GM12801 (cell line): ENCODE results near the gene SEC22C.

ENCODE experiments used
- CTCF ChIP-seq: IDR thresholded peaks from one replicate; pipeline ENCODE4 v1.5.1; 2011; ENCODE audit warnings: control low read depth; ENCODE audit not compliant: insufficient read length; ENCODE audit errors: extremely low read depth

SEC22C gene

GRCh38 chr3:42513121-42513520, 68.6 kb downstream of the SEC22C start:
- no peak for TF ChIP-seq CTCF

- no peak for TF ChIP-seq CTCF
Measured at GRCh38 chr3:42511736-42512135, 70.0 kb downstream of the SEC22C start.

GRCh38 chr3:42511201-42511600, 70.6 kb downstream of the SEC22C start:
- no peak for TF ChIP-seq CTCF

GRCh38 chr3:42510325-42510724, 71.4 kb downstream of the SEC22C start:
- no peak for TF ChIP-seq CTCF

- TF ChIP-seq CTCF, result no peak
Measured at GRCh38 chr3:42509111-42509510, 72.7 kb downstream of the SEC22C start.

- TF ChIP-seq CTCF, result no peak
Measured at GRCh38 chr3:42508562-42508961, 73.2 kb downstream of the SEC22C start.

- TF ChIP-seq CTCF, result no peak
Measured at GRCh38 chr3:42507761-42508335, 73.9 kb downstream of the SEC22C start.
